Activated CD8-positive, alpha-beta T cell treated with anti-CD3 and anti-CD28 coated beads, Interleukin-2, amount 10 ng/mL, durations not matched to agents 7 days and 5 days (primary cell): ENCODE data around the gene PRUNE2. TPM values are rescaled to one million over a fixed set of nuclear protein-coding genes. Genes with fewer than 3 reads are reported as not detected.

Experiments
- ATAC-seq: fragments of 150-1000 bp; cut with Tn5 transposase; one replicate; pipeline ENCODE4 v1.10.0; 2021; ENCODE audit warnings: moderate library complexity
- CTCF ChIA-PET: fragments of 350-600 bp; sonication (Branson Sonifier 250); formaldehyde crosslinking; loops from one replicate; lab custom pipeline; 2021; ENCODE audit warnings: antibody characterized with exemption; lab: Charles Lee
- POLR2A ChIA-PET: fragments of 350-600 bp; sonication (Branson Sonifier 250); formaldehyde crosslinking; loops from one replicate; lab custom pipeline; 2021; ENCODE audit warnings: antibody characterized with exemption; lab: Charles Lee
- DNase-seq: peaks from one replicate; pipeline ENCODE4 v3.0.0-alpha.2; 2020
- H3K27ac Mint-ChIP-seq: one replicate; pipeline ENCODE4 v1.8.0; 2021; ENCODE audit warnings: mild to moderate bottlenecking, mixed read lengths
- H3K27me3 Mint-ChIP-seq: one replicate; pipeline ENCODE4 v1.8.0; 2021; ENCODE audit warnings: low read depth, mixed read lengths
- H3K36me3 Mint-ChIP-seq: one replicate; pipeline ENCODE4 v1.8.0; 2021; ENCODE audit warnings: low read depth, mixed read lengths
- H3K4me1 Mint-ChIP-seq: one replicate; pipeline ENCODE4 v1.8.0; 2021; ENCODE audit warnings: low read depth, mixed read lengths
- H3K4me3 Mint-ChIP-seq: one replicate; pipeline ENCODE4 v1.8.0; 2021; ENCODE audit warnings: mild to moderate bottlenecking, mixed read lengths
- H3K9me3 Mint-ChIP-seq: one replicate; pipeline ENCODE4 v1.8.0; 2022; ENCODE audit warnings: mixed read lengths; ENCODE audit not compliant: insufficient read depth
- total RNA-seq, 2 experiments: library from RNA; stranded (reverse); gene quantifications; one replicate each; pipeline ENCODE4 v1.2.3, GENCODE V29; 2021

PRUNE2 gene
- total RNA-seq, 2 experiments from 2014 or later, result 0.16 to 0.52 TPM

DNA sequence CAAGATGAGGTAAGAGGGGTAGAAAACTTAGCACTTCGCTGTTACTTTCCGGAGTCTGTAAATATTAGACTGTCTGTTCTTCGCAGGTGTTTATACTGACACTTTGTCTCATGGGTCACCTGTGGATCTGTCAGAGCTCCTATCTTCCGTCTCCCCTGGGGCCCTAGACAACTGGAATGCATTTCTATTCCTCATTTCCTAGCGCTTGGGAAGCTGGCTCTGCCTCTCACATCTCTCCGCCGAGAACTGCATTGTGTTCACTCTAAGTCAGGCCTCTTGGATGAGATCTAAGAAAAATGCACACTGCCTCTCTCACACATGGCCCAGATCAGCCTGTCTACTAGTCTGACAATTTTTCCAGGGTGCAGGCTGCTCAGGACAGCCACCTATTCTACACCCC lies 102.2 kb downstream of the PRUNE2 start:
- Mint-ChIP-seq H3K4me3 (no peak overlapping the region), H3K4me1 (no peaks in the 10 kb centered on the region), H3K36me3 (no peaks in the 10 kb centered on the region), H3K27me3 (peaks cover 2% of the 10 kb centered on the region), H3K27ac (no peak overlapping the region), H3K9me3 (no peaks in the 10 kb centered on the region)
- ATAC-seq, result no peak
- no peak for DNase-seq
- ChIA-PET CTCF (no interaction called here), POLR2A (no interaction called here)

- no peaks in the 10 kb centered on the region for H3K36me3 Mint-ChIP-seq
- no peak overlapping the region for H3K27ac Mint-ChIP-seq
- DNase-seq, result no peak
- H3K4me1 Mint-ChIP-seq, result peaks cover 4% of the 10 kb centered on the region
- H3K27me3 Mint-ChIP-seq, result peaks cover 2% of the 10 kb centered on the region
- CTCF ChIA-PET, result no interaction called here
- POLR2A ChIA-PET, result no interaction called here
- no peak for ATAC-seq
- no peak overlapping the region for H3K4me3 Mint-ChIP-seq
- H3K9me3 Mint-ChIP-seq, result no peaks in the 10 kb centered on the region
These were observed 102.8 kb downstream of the PRUNE2 start for GRCh38 chr9:76803083-76803482.

- Mint-ChIP-seq H3K27me3 (peaks cover 2% of the 10 kb centered on the region), H3K27ac (no peak overlapping the region), H3K4me1 (peaks cover 4% of the 10 kb centered on the region), H3K36me3 (no peaks in the 10 kb centered on the region), H3K9me3 (no peaks in the 10 kb centered on the region), H3K4me3 (no peak overlapping the region)
- no peak for ATAC-seq
- CTCF ChIA-PET, result no interaction called here
- POLR2A ChIA-PET, result no interaction called here
- DNase-seq, result no peak
These were observed 105.0 kb downstream of the PRUNE2 start for GRCh38 chr9:76800901-76801300.

- H3K9me3 Mint-ChIP-seq, result no peaks in the 10 kb centered on the region
- no peak for DNase-seq
- no peak overlapping the region for H3K27ac Mint-ChIP-seq
- H3K27me3 Mint-ChIP-seq, result peaks cover 2% of the 10 kb centered on the region
- peaks cover 4% of the 10 kb centered on the region for H3K4me1 Mint-ChIP-seq
- ChIA-PET POLR2A (no interaction called here), CTCF (no interaction called here)
- H3K36me3 Mint-ChIP-seq, result no peaks in the 10 kb centered on the region
- no peak overlapping the region for H3K4me3 Mint-ChIP-seq
- ATAC-seq, result no peak
These were observed 106.4 kb downstream of the PRUNE2 start for GRCh38 chr9:76799473-76799872.

DNA sequence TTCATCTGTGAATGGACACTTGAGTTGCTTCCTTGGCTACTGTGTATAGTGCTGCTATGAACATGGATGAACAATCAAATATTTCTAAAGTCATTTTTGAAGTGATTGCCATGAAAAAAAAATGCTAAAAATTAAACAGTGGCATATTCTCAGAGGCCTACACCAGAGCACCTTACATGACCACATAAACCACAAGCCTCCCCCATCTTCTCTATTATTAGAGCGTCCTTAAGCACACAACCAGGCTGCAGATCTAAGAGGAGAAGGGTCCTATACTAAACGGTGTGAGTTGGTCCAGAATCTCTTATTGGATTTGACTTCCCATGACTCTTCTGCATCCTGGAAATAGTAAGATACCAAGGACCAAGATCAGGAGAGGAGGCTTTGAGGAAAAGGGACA lies 107.4 kb downstream of the PRUNE2 start:
- peaks cover 4% of the 10 kb centered on the region for H3K4me1 Mint-ChIP-seq
- CTCF ChIA-PET, result no interaction called here
- ATAC-seq, result no peak
- no peak overlapping the region for H3K27ac Mint-ChIP-seq
- no peaks in the 10 kb centered on the region for H3K36me3 Mint-ChIP-seq
- H3K27me3 Mint-ChIP-seq, result peaks cover 2% of the 10 kb centered on the region
- DNase-seq, result no peak
- H3K9me3 Mint-ChIP-seq, result no peaks in the 10 kb centered on the region
- no peak overlapping the region for H3K4me3 Mint-ChIP-seq
- POLR2A ChIA-PET, result no interaction called here

DNA sequence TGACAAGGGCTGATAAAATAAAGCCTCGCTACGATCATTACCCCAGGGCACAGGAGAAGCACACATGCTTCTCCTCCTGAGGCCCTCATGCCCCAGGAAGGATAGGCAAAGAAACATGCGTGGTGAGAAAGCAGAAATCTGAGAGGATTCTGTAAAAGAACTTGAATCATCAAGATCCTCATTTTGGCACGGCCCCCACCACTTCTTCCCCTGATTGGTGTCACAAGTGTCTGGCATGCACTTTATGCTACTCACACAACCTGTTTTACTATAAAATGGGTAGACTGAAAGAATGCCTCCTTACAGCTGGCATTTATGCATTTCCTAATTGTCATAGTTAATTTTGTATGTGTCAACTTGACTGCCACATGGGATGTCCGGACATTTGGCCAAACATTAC lies 109.6 kb downstream of the PRUNE2 start:
- Mint-ChIP-seq H3K4me1 (peaks cover 4% of the 10 kb centered on the region), H3K9me3 (no peaks in the 10 kb centered on the region), H3K27me3 (peaks cover 2% of the 10 kb centered on the region), H3K4me3 (no peak overlapping the region), H3K36me3 (no peaks in the 10 kb centered on the region), H3K27ac (no peak overlapping the region)
- ChIA-PET CTCF (no interaction called here), POLR2A (no interaction called here)
- no peak for ATAC-seq
- no peak for DNase-seq

- ChIA-PET POLR2A (no interaction called here), CTCF (no interaction called here)
- DNase-seq, result no peak
- no peak for ATAC-seq
- Mint-ChIP-seq H3K4me3 (no peak overlapping the region), H3K4me1 (peaks cover 4% of the 10 kb centered on the region), H3K27ac (no peak overlapping the region), H3K27me3 (no peaks in the 10 kb centered on the region), H3K36me3 (no peaks in the 10 kb centered on the region), H3K9me3 (no peaks in the 10 kb centered on the region)
These were observed 112.0 kb downstream of the PRUNE2 start for GRCh38 chr9:76793784-76794431.

GRCh38 chr9:76789840-76790239 lies 116.1 kb downstream of the PRUNE2 start:
- no peaks in the 10 kb centered on the region for H3K4me1 Mint-ChIP-seq
- no peaks in the 10 kb centered on the region for H3K9me3 Mint-ChIP-seq
- no peak for ATAC-seq
- CTCF ChIA-PET, result no interaction called here
- no peak for DNase-seq
- no peaks in the 10 kb centered on the region for H3K36me3 Mint-ChIP-seq
- no peak overlapping the region for H3K4me3 Mint-ChIP-seq
- POLR2A ChIA-PET, result no interaction called here
- H3K27me3 Mint-ChIP-seq, result peaks cover 2% of the 10 kb centered on the region
- no peak overlapping the region for H3K27ac Mint-ChIP-seq

DNA sequence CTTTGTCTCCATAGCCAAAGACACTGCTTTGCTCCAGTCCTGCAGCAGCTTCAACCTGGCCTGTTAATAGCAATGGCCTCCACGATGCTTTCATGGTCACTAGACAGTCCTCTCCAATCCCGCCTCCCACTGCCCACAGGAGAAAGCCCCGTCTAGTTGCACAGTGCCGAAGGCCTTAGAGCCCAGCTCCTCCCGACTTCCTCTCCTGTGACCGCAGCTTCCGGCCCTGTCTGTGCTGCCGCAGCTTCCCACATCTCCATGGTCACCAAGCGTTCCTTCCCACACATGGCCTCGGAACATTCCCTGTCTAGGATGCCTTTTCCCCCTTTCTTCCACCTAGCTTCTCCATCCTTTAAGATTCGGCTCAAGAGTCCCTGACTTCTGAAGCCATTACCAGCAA lies 118.2 kb downstream of the PRUNE2 start:
- DNase-seq (no peak), ATAC-seq (no peak)
- no peaks in the 10 kb centered on the region for H3K36me3 Mint-ChIP-seq
- H3K27me3 Mint-ChIP-seq, result peaks cover 2% of the 10 kb centered on the region
- CTCF ChIA-PET, result no interaction called here
- no peaks in the 10 kb centered on the region for H3K4me1 Mint-ChIP-seq
- POLR2A ChIA-PET, result no interaction called here
- H3K27ac Mint-ChIP-seq, result no peak overlapping the region
- no peaks in the 10 kb centered on the region for H3K9me3 Mint-ChIP-seq
- no peak overlapping the region for H3K4me3 Mint-ChIP-seq

DNA sequence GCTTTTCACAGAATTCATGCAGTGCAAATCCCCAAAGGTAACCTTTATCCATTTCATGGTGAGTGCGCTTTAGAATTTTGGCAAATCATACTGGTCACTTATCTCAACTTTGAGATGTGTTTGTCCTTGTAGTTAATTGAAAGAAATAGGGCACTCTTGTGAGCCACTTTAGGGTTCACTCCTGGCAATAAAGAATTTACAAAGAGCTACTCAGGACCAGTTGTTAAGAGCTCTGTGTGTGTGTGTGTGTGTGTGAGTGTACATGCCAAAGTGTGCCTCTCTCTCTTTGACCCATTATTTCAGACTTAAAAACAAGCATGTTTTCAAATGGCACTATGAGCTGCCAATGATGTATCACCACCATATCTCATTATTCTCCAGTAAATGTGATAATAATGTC lies 120.4 kb downstream of the PRUNE2 start:
- H3K9me3 Mint-ChIP-seq, result no peaks in the 10 kb centered on the region
- ChIA-PET CTCF (no interaction called here), POLR2A (no interaction called here)
- H3K4me3 Mint-ChIP-seq, result no peak overlapping the region
- H3K27ac Mint-ChIP-seq, result no peak overlapping the region
- H3K27me3 Mint-ChIP-seq, result peaks cover 2% of the 10 kb centered on the region
- no peaks in the 10 kb centered on the region for H3K4me1 Mint-ChIP-seq
- no peaks in the 10 kb centered on the region for H3K36me3 Mint-ChIP-seq
- ATAC-seq (no peak), DNase-seq (no peak)

DNA sequence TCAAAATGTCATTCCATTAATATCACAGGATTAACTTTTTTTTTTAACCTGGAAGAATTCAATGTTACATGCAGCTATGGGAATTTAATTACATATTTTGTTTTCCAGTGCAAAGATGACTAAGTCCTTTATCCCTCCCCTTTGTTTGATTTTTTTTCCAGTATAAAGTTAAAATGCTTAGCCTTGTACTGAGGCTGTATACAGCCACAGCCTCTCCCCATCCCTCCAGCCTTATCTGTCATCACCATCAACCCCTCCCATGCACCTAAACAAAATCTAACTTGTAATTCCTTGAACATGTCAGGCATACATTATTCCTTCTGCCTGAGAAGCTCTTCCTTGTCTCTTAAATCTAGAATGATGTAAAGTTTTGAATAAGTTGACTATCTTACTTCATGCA lies 121.0 kb downstream of the PRUNE2 start:
- ATAC-seq (no peak), DNase-seq (no peak)
- no peak overlapping the region for H3K27ac Mint-ChIP-seq
- no peaks in the 10 kb centered on the region for H3K36me3 Mint-ChIP-seq
- ChIA-PET CTCF (no interaction called here), POLR2A (no interaction called here)
- no peak overlapping the region for H3K4me3 Mint-ChIP-seq
- H3K9me3 Mint-ChIP-seq, result no peaks in the 10 kb centered on the region
- H3K27me3 Mint-ChIP-seq, result peaks cover 2% of the 10 kb centered on the region
- no peaks in the 10 kb centered on the region for H3K4me1 Mint-ChIP-seq

DNA sequence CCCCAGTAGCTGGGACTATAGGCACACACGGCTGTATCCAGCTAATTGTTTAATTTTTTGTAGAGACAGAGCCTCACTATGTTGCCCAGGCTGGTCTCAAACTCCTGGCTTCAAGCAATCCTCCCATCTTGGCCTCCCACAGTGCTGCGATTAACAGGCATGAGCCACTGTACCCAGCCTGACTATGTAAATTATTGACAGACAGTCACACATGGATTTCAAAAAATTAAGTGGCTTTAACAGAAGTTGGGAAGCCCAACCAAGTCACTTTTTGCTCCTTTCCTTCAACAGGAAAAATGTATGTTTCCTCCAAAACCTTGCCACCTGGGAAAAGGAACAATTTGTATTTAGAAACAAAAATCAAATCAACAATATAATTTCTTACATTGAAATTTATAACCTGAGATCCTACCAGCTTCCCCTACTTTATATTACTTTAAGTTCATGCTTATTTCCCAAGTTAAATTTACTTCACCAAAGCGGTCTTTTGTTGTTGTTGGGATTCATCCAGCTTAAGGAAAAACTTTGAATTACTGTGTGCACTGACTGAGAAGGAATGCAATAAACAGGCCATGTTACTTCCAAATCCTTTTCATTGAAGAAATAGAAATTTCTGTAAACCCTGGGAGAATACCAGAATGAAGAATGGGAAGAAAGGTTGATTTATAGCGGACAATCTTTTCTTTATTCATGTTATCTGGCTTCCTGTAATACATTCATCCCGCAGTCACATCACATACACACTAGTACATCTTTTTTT lies 133.0 kb downstream of the PRUNE2 start:
- ChIA-PET POLR2A (no interaction called here), CTCF (no interaction called here)
- Mint-ChIP-seq H3K4me3 (no peak overlapping the region), H3K4me1 (peaks cover 5% of the 10 kb centered on the region), H3K27ac (no peak overlapping the region), H3K27me3 (peaks cover 5% of the 10 kb centered on the region), H3K36me3 (no peaks in the 10 kb centered on the region), H3K9me3 (no peaks in the 10 kb centered on the region)
- no peak for ATAC-seq
- no peak for DNase-seq
